Measurements from ENCODE around the gene KIAA1958. TPM values are rescaled to one million over a fixed set of nuclear protein-coding genes. Genes with fewer than 3 reads are reported as not detected.

KIAA1958 gene
- total RNA-seq, 3 donors from 2014 or later, result 7.4 to 12.7 (median 9.3) TPM

- no peaks in the 10 kb centered on the region for H3K4me1 ChIP-seq (ENCODE audit: low read depth)
- intact Hi-C loops (cut with DNase I, micrococcal nuclease), result no loop called here
- H3K36me3 ChIP-seq (ENCODE audit: low read depth), result no peaks in the 10 kb centered on the region
- ATAC-seq (no peak), DNase-seq (no peak)
- peaks cover 23% of the 10 kb centered on the region for H3K9me3 ChIP-seq
- TF ChIP-seq CTCF (IDR thresholded peaks at IDR 0.05), result no peak
- no peak overlapping the region for H3K4me3 ChIP-seq
Measured at GRCh38 chr9:112496074-112496722, 9.6 kb downstream of the KIAA1958 start.

- no peak for TF ChIP-seq CTCF (IDR thresholded peaks at IDR 0.05)
- no peak overlapping the region for H3K4me3 ChIP-seq
- intact Hi-C loops (cut with DNase I, micrococcal nuclease), result no loop called here
- ATAC-seq (no peak), DNase-seq (no peak)
- peaks cover 2% of the 10 kb centered on the region for H3K4me1 ChIP-seq (ENCODE audit: low read depth)
- H3K36me3 ChIP-seq (ENCODE audit: low read depth), result no peaks in the 10 kb centered on the region
- H3K9me3 ChIP-seq, result no peaks in the 10 kb centered on the region
Measured at GRCh38 chr9:112500842-112501241, 14.2 kb downstream of the KIAA1958 start.

GRCh38 chr9:112501287-112501686 lies 14.7 kb downstream of the KIAA1958 start:
- TF ChIP-seq CTCF (IDR thresholded peaks at IDR 0.05), result no peak
- H3K9me3 ChIP-seq, result no peaks in the 10 kb centered on the region
- no peak overlapping the region for H3K4me3 ChIP-seq
- H3K4me1 ChIP-seq (ENCODE audit: low read depth), result peaks cover 2% of the 10 kb centered on the region
- no peaks in the 10 kb centered on the region for H3K36me3 ChIP-seq (ENCODE audit: low read depth)
- DNase-seq (no peak), ATAC-seq (no peak)
- intact Hi-C loops (cut with DNase I, micrococcal nuclease), result no loop called here

GRCh38 chr9:112502175-112502946 lies 15.7 kb downstream of the KIAA1958 start:
- Histone ChIP-seq H3K9me3 (no peaks in the 10 kb centered on the region), H3K4me1 (ENCODE audit: low read depth) (peaks cover 2% of the 10 kb centered on the region), H3K4me3 (no peak overlapping the region), H3K36me3 (ENCODE audit: low read depth) (no peaks in the 10 kb centered on the region)
- DNase-seq (no peak), ATAC-seq (no peak)
- intact Hi-C loops (cut with DNase I, micrococcal nuclease), result no loop called here
- no peak for TF ChIP-seq CTCF (IDR thresholded peaks at IDR 0.05)

GRCh38 chr9:112503170-112503569 lies 16.5 kb downstream of the KIAA1958 start:
- H3K4me3 ChIP-seq, result no peak overlapping the region
- no peaks in the 10 kb centered on the region for H3K36me3 ChIP-seq (ENCODE audit: low read depth)
- ATAC-seq, result no peak
- H3K9me3 ChIP-seq, result no peaks in the 10 kb centered on the region
- no peak for DNase-seq
- intact Hi-C loops (cut with DNase I, micrococcal nuclease), result no loop called here
- no peak for TF ChIP-seq CTCF (IDR thresholded peaks at IDR 0.05)
- peaks cover 2% of the 10 kb centered on the region for H3K4me1 ChIP-seq (ENCODE audit: low read depth)
